Colon (tissue), 2 donors: ENCODE measurements around the gene PTPRD.

ENCODE experiments used
- FAIRE-seq: peaks from 2 replicates; lab custom pipeline; 2012; peaks lifted over from hg19 to GRCh38; lab: Jason Lieb, UNC
- donor health status: control.
- donor health status: control.

Gene PTPRD

DNA sequence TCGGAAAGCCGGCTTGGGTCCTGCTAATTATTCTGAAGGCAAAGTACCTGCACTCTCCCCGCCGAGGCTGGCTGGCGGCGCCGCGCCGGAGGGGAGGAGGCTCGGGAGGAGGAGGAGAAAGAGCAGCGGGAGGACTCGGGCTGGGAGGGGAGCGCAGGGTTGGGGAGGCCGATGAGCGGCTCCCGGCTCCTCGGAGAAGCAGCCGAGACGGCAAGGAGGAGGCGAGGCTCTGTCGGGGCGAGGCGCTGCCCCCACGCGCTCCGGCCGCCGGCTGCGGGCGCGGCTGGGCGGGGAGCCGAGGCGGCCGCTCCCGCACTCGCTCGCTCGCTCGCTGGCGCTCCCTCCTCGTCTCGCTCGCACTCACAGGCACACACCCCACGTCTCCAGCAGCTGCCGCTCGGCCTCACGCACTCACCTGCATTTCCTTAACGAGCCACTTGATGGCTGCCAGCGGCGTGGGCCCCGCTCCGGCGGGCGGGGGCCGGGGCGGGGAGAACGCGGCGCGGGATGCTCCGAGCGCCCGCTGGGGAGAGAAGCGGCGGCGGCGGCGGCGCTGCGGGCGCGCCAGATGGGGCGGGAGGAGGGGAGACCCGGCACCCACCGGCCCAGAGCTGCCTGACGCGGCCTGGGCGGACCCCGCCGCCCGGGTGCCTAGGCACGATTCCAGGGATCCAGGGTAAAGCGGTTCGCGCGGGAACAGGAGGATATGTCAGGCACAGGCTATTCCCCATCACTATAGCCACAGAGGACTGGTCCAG, at the start of gene PTPRD:
PTPRD (minus strand) TSS at position 362 of the 758 bp plus-strand sequence.
- no peak for FAIRE-seq

DNA sequence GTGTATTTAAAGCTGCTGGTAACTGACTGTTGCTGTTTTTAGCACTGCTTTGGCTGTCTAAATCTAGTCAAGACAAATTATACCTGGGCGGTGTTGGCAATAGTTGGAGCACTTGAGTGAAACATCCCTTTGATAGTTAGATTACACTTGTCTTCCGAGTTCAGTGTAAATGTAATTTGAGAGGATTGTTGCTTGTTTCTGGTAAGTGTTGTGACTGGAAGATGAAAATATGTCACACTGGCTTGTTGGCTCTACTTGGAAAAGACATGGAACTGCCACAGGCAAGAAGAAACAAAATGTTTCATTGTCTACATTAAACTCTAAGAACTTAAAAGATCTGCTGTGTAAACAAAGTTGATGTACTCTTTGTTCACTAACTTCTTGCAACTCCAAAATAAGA, 49.2 kb upstream of the PTPRD start:
- FAIRE-seq: no peak

DNA sequence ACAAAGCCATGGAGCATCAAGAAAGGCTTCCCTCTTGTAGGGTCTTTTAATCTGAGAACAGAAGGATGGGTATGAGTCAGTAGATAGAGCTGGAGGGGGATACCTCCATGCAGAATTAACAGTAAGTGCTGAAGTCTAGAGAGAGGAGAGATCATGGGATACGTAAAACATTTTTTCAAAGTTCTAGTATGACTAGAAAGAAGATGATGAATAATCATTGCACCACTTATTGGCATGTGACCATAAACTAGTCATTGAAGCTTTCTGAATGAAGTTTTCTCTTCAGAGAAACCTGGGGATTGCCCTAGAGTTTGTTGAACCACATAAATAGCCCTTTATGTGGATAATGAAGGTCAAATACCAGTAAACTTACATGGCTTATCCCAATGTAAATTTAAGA, 48.6 kb upstream of the PTPRD start:
- no peak for FAIRE-seq

DNA sequence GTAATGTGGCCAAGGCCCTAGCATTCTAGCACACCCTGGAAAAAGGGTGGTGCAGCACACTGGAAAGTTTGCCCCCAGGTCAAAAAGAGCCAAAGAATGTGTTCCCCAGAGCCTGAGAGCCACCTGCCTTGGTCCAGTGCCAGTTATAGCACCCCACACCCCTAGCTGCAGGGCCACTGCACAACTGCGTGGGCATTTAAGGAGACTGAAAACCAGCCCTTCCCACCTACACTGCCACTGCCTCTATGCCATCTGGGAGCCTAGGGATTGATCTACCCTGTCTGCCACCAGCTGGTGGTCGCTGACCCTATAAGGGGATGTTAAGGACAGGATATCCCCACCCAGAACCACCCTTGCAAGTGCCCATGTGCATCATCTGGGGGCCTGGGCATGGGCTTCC, 38.2 kb upstream of the PTPRD start:
- FAIRE-seq: no peak

DNA sequence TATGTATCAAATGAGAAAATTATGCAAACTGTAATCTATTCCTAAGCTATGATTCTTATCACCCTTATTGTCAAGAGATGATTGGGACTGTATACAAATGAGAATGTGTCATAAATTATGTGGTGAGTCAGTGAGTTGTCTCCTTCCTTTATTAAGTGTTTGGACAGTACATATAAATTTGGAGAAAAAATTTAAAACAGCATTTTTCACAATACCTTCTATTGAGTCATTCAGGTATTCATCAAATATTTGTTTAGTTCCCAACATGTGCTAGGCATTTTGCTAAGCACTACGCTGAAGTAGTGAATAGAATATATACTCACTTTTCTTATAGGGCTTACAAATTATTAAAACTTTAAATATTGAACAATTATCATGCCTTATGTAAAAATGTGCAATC, 36.3 kb upstream of the PTPRD start:
- FAIRE-seq: no peak

DNA sequence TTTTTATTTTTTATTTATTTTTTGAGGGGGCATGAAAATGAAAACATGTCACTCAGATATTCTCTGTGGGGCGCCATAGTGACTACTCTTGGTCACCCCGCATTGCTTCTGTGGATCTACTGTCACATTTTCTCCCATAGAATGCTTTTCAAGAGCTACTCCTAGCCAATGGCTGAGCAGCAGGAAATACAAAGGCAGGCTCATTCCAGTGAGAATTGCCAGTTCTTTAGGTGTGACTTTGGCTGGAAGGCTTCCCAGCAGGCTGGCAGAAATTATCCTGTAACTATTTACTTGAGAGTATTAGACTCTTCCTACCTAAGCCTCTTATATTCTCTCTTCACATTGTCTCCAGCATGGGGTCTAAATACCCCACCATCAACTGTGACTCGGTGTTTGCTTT, 21.0 kb upstream of the PTPRD start:
- FAIRE-seq: no peak

DNA sequence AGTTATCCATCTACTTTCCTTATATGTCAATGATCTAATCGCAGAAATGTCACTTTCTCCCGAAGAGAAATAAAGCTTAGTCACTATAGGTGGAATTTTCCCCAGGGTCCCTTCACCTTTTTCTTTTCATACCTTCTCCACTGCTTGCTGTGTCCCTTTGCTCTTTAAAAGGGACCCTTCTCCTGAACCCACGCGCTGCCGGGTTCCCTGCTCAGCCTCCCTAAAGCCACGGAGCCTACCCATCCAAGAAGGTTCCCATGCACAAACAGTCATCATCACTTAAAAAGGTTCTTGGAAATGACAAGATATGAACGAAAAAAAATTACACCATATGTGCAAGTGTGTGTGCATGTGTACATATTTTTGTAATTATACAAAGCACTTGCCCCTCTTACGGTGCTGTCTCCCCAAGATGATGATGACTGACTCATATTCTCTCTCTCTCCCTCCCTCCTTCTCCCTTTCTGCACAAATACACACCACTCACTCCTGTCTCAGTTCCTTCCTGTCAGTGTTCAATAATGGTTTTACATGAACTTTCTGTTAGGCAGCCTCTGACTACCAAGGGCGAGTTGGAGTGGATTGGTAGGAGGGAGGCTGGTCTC, 1.5 kb upstream of the PTPRD start:
- no peak for FAIRE-seq

DNA sequence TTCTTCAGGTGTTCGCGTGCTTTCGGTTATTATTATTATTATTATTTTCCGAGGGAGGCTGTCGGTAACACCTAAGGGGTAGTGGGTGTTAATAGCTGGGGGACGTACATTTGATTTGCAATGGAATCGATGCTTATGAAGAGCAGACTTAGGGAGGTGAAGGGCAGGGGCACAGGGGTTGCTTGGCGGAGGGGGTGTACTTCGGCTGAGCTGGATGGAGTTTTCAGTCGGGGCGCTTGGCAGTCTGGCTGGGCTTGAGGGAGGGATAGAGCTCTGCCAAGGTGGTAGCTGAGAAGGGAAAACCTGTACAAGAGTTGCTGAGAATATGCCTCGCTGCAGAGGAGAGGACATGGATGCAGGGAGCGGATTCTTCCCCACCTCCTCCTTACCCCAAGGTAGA, 617 bp upstream of the PTPRD start:
- no peak for FAIRE-seq

DNA sequence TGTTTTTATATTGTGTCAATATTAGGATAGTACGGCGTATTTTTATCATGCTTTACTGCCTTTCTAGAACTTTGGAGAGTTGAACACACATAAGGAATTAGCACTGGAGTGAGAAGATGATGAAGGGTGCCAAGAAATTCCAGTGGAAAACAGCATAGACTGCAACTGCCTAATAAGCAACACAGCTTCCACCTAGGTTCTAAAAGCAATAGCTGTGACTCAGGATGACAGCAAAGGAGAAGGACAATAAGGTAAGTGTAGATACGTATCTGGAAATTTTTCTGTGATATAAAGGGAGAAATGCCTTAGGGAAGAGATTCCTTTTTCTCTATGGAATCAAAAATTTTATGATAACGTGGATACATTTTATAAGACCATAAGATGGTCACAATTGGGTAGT, 7.4 kb downstream of the PTPRD start:
- FAIRE-seq: no peak

DNA sequence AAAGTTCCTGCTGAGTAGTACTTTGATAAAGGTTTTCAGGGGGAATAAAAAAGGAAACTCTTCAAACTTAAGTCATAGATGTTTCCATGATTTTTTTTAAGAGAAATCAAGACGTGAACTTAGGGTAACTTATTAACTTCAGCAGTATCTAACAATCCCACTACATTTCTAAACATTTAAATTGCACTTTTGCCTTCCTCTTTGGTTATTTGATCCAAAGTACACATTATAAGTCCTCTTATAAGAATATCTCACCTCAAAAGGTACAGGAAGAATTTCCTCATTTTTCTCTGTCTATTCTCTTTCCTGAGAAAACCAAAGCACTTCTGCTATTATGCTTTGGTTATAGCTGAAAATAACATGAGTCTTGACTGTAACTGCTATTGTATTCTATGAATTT, 7.9 kb downstream of the PTPRD start:
- no peak for FAIRE-seq

DNA sequence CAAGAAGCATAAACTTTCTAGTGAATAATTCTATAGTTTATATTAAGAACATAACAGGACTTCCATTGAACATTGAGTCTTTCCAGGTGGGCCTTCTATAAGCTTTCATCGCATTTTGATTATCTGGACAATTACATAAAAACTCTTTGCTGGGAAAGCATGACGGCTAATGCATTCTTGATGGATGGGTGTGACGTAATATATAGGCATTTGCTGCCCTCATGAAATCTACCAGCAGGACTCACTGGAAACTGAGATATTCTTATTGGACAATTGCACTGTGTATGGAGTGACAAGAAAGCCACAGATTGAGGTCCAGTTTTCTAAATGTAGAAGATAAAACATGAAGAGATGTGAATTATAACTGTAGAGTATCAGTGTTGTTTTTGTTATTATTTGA, 15.0 kb downstream of the PTPRD start:
- FAIRE-seq: no peak

DNA sequence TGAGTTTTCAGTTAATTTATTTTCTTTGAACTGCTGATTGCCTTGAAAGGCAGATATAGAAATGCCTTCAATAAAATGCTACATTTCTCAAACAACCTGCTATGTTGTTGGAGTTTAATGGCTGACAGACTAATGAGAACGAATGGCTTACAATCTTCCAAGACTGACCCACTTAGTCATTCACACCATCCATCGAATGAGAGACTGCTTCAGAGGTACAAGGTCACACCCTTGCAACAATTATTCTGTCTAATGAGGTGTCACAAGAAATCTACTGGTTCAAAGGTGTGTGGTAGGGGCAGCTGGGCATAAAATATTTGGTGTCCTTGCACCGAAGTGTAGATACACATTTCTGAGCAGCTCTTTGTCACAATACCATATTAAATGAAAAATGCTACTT, 18.3 kb downstream of the PTPRD start:
- no peak for FAIRE-seq

DNA sequence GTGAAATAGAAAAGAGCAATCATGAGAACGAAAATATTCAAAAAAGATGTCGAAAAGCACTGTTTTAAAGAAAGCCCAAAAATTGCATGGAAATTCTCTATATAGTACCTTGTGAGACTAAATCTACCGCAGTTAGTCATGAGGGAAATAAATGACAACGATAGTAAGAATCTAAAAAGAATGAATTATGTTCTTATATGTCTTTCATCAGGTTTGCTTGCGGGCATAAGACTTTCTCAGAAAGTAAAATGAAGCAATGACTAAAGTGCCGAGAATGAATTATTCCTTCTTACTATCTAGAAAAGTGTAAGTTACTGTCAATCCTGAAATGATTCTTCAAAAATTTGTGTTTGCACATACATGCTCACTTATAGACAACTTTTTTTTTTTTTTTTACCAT, 26.4 kb downstream of the PTPRD start:
- FAIRE-seq: no peak

DNA sequence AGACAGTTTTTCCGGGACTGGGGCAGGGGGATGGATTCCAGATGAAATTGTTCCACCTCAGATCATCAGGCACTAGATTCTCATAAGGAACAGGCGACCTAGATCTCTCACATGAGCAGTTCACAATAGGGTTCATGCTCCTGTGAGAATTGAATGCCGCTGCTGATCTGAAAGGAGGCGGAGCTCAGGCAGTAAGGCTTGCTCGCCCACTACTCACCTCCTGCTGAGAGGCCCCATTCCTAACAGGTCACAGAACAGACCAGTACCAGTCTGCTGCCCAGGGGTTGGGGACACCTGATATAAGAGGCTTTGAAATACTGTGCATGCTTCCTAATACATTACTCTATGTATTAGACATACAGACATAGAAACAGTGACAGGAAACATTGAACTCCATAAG, 41.1 kb downstream of the PTPRD start:
- FAIRE-seq: no peak

DNA sequence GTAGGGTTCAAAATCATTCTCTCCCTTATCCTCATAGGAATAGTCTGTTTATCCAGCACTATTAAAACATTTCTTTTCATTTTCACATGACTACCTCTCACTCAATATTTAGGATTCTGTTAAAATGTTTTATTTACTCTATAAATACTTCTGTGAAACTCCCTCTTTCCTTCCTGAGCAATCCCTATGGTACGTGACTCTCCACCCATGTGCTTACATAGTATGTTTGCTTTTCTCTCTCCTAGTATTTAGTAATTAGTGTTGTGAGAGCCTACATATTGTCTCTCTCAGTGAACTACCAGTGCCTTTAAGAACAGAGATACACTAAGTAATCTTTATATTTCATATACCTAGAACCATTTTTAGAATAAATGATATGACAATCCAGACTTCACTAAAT, 46.0 kb downstream of the PTPRD start:
- FAIRE-seq: no peak

DNA sequence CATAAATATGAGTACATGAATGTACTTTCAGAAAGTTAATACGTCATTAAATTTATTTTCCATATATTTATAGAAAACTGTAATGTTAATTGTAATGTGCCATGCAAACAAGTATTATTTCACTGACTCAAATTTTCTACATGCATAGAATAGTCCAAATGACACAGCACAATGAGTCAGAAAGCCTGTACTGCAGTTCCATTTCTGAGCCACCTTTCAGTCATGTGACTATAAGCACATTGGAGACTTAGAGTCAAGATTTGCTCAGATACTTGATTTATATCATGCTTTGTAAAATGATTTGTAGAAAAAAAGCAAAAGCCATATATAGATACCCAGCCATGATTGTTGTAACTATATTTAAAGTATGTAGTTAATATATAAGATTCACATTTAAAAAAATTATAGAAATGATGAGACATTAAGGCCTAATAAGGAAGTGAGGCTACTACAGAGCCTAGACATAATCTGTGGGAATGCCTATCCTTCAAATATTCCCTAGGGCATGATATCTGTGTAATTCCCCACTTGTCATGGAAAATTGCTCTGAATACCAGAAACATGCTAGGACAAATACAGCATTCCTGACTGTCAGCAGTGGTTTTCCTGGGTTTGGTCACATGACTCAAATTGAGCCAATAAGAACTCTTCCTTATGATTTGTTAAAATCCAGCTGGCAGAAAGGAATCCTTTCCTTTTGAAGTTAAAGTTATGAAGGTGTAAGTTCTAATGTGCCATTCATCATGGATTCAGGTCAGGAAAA, 50.0 kb downstream of the PTPRD start:
- FAIRE-seq: no peak

DNA sequence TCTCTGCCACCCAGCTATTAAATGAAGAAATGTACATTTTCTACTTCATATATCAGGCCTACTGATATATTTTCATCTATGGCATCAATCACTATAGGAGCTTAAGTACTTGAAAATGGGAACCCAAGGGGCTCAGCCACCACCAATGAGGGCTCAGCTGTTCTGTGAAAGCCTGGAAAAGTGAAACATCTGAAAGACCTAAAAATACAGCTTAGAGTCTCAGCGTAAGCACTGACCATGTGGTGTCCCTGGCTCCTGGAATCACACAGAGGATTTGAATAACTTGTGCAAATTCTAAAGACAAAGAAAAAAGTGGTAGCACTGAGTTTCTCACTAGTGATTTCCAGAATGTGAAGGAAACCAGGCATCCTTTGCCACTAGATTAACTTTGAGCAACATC, 64.5 kb downstream of the PTPRD start:
- FAIRE-seq: no peak

DNA sequence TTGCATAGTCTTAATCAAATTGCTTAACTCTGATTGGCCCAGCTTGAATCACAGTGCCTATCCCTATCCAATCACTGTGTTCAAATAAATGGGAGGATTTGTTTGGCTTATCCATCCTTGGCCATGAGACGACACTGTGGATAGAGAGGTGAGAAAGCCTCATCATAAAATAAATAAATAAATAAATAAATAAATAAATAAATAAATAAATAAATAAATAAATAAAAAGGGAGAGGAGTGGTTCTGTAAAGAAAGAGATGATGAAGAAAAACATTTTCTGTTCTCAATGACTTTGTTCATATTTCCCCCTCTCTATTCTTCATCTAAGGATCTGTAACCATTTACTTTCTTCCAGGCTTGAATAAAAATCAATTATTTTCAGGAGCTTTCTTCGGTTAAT, 74.7 kb downstream of the PTPRD start:
- FAIRE-seq: no peak

DNA sequence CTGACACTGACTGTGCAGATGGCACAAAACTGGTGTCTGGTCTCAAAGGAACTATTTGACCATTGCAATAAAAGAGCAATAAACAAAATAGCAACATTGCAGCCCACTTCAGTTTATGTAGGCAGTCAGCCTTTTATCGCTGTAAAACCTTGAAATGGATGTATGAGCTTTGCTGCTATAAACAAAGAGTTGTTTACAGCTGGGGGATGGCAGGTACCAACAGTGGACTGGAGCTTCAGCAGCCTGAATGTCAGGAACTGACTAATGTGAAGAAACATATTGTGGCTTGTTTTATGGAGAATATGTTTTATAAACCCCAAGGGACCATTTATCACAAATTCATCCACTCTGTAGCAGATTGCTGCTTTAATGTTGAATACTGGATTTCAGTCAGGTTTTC, 78.0 kb downstream of the PTPRD start:
- FAIRE-seq: no peak

DNA sequence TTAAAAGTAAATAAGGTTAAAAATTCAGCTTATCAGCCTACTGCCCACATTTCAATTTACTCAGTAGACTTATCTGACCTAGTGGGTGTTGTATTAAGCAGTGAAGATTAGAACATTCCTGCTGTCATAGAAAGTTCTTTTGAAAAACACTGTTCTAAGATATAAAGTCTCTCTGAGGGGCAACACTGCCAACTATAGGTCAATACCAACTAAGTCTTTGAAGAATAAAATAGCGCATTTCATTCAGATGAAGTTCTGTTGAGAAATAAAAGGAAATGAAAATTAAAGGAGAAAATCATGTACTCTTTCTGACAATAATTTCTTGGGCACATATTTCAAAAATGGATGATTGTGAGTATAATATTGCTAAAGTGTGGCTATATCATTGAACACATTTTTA, 86.8 kb downstream of the PTPRD start:
- FAIRE-seq: no peak

DNA sequence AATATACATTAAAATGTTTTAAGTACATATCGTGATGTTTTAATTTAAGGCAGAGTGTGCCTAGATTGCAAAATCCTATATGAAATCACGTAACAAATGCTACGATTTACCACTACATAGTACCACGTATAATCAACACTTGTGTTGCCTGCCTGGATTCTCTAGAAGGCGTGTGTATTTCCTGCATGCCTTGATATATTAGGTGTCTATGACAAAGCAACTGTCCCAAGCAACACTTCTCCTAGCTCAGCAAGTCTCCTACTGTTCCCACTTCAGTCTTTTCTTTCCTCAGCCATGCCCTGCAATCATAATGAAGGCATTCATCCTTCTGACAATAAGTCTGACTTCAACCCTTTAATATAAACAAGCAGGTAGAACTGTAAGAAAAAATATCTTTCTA, 89.6 kb downstream of the PTPRD start:
- FAIRE-seq: no peak

DNA sequence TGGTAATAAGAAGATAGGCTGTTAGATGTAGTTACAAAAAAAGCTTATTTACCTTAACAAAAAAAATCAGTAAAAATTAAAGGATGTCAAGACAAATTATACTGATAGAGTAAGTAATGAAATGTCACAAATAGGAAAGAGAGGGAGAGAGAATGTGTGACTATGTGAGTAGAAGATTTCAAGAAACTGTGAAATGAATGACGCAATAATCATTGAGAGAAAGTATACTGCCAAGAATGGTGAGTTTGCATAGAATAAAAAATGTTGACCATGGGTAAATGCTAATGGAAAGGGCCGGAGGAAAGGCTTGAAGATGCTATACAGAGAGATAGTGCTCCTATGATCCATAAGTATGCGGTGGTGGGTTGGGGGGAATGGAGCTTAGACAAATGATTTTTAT, 100.7 kb downstream of the PTPRD start:
- FAIRE-seq: no peak

DNA sequence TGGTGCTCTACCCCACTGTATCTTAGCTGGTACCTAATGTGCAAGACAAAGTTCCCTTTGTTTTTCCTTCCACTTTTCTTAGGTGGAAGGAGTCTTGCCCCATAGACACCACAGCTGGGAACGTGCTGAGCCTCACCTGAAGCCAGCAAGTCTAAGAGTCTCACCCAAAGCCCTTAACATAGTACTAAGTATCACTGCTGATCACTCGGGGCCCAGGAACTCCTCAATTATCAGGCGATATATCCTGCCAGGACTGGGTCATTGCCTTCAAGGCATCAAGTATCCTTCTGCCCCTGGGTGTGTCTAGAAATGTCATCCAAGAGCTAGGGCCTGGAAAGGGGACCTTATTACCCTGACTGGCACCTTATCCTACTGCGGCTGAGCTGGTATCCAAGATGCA, 123.9 kb downstream of the PTPRD start:
- no peak for FAIRE-seq

DNA sequence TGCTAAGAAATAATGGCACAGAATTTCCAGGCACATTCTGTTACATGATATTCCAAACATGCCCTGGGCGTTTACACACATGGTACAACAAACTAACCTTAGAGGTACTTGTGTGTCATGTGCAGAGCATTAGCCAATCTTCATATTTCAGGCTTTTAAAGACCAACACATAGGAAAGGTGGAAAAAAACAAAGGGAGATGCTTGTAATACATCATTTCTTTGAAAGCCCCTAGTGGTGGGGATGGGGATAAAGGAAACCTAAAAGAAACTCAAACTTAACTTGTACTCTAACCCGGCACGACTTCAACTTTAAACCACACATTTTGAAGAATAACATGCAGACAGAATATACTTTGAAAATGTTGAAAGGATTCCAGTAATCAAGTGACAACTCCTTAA, 133.6 kb downstream of the PTPRD start:
- FAIRE-seq: no peak
